ENCODE data around the gene BMPR1A. TPM values are rescaled to one million over a fixed set of nuclear protein-coding genes. Genes with fewer than 3 reads are reported as not detected.

The BMPR1A gene
- total and polyA plus RNA-seq, 9 of the 15 experiments (the other 6 are each of a cell fraction or from before 2014, with no cell fraction given), result 1.6 to 17.5 (median 9.1) TPM

DNA sequence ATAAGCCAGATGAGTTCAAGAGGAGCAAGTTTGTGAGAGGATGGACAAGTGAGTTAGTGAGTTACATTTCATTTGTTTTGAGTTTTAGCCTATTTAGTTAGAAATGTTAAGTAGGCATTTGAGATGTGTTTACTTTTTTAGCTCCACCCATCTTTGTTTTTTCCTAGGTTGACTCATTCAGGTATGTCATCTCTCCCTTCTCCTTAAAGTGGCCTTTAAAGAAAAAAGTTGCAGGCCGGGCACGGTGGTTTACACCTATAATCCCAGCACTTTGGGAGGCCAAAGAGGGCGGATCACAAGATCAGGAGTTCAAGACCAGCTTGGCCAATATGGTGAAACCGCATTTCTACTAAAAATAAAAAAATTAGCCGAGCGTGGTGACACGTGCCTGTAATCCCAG is 71.2 kb downstream of the BMPR1A start (continued):
- TF ChIP-seq, protein P1, sequence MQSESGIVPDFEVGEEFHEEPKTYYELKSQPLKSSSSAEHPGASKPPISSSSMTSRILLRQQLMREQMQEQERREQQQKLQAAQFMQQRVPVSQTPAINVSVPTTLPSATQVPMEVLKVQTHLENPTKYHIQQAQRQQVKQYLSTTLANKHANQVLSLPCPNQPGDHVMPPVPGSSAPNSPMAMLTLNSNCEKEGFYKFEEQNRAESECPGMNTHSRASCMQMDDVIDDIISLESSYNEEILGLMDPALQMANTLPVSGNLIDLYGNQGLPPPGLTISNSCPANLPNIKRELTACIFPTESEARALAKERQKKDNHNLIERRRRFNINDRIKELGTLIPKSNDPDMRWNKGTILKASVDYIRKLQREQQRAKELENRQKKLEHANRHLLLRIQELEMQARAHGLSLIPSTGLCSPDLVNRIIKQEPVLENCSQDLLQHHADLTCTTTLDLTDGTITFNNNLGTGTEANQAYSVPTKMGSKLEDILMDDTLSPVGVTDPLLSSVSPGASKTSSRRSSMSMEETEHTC (IDR thresholded peaks at IDR 0.05), result no peak

DNA sequence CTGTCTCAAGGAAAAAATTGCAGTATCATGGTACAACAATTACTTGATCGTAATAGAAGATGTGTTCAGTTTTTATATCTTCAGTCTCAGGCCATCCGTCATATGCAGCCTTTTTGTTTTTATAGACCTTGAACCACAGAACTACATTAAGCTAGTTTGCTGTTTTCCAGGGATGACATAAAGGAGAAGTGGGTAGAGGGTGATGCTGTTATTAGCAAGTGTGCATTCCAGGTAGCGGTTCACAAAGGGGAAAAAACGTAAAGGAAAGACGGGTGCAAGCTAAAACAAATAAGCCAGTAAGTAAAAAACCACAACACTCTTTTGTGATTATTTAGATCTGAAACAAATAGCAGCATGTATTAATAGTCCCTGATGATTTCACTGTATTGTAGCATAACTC is 71.7 kb downstream of the BMPR1A start:
- no peak for ATAC-seq
- DNase-seq (ENCODE audit: extremely low read depth in 1 of 4, low spot score in 3 of 4), result no peak
- H3K4me2 ChIP-seq (ENCODE audit: insufficient read depth, low read length), result no peak overlapping the region
- no peaks in the 10 kb centered on the region for H3K9me3 ChIP-seq (replicated peaks; ENCODE audit: control insufficient read depth, insufficient read depth, low read depth, low read length)
- ChIA-PET CTCF (ENCODE audit: low intra/inter-chr PET ratio) (no interaction called here), POLR2A (no interaction called here)
- H3K27ac ChIP-seq (ENCODE audit: extremely low read depth, low read depth, low read length), result no peak overlapping the region
- peaks cover 0 to 3% of the 10 kb centered on the region in 2 experiments; a peak in 1 of 5 replicates for H3K4me1 ChIP-seq (replicated peaks in 1 of 2; ENCODE audit: control insufficient read depth in 2 of 2, insufficient read depth in 2 of 2, low read length in 2 of 2)
- H2AFZ ChIP-seq (ENCODE audit: low read depth, low read length), result no peak overlapping the region
- no peaks in the 10 kb centered on the region for H3K27me3 ChIP-seq (ENCODE audit: control insufficient read depth in 2 of 2, insufficient read depth in 2 of 2, low read length in 2 of 2)
- TF ChIP-seq NFE2 (IDR thresholded peaks at IDR 0.05; ENCODE audit: low read depth) (0 out of 2 replicates have a peak, but pooled peaks have one; percentile 8), MXI1 (IDR thresholded peaks at IDR 0.05; ENCODE audit: low read depth, low read length) (no peak)
- intact Hi-C loops (cut with micrococcal nuclease) (no loop called here), in situ Hi-C loops (cut with MboI) (no loop called here)
- no peak overlapping the region for H3K9ac ChIP-seq (ENCODE audit: insufficient read depth in 1 of 2, low read depth in 2 of 2, low read length in 2 of 2)
- peaks cover 5% of the 10 kb centered on the region for H4K20me1 ChIP-seq (replicated peaks; ENCODE audit: control insufficient read depth, insufficient read depth, low read length)
- 78% methylated on average over 5 of the region's 5 CpGs for WGBS (ENCODE audit: insufficient coverage, low coverage, missing lambda C conversion rate)
- no peak for FAIRE-seq
- BruUV-seq (replicated peaks), result no TSS peak
- H3K9me1 ChIP-seq (ENCODE audit: control insufficient read depth, insufficient read depth, low read length), result no peaks in the 10 kb centered on the region
- H3K36me3 ChIP-seq (ENCODE audit: control insufficient read depth, insufficient read depth, low read length), result no peaks in the 10 kb centered on the region; the same call in 2 of the 3 replicates
- H3K79me2 ChIP-seq (ENCODE audit: control insufficient read depth, insufficient read depth, low read length), result peaks cover 24% of the 10 kb centered on the region
- H3K4me3 ChIP-seq, result no peak overlapping the region

Data from K562 (cell line).